Measurements from ENCODE around the gene PRF1.

GRCh38 chr10:70584366-70584765, 18.2 kb downstream of the PRF1 start:
- TF ChIP-seq, protein P1, sequence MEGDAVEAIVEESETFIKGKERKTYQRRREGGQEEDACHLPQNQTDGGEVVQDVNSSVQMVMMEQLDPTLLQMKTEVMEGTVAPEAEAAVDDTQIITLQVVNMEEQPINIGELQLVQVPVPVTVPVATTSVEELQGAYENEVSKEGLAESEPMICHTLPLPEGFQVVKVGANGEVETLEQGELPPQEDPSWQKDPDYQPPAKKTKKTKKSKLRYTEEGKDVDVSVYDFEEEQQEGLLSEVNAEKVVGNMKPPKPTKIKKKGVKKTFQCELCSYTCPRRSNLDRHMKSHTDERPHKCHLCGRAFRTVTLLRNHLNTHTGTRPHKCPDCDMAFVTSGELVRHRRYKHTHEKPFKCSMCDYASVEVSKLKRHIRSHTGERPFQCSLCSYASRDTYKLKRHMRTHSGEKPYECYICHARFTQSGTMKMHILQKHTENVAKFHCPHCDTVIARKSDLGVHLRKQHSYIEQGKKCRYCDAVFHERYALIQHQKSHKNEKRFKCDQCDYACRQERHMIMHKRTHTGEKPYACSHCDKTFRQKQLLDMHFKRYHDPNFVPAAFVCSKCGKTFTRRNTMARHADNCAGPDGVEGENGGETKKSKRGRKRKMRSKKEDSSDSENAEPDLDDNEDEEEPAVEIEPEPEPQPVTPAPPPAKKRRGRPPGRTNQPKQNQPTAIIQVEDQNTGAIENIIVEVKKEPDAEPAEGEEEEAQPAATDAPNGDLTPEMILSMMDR (conservative IDR thresholded peaks at IDR 0.05 in 1 of 2, IDR thresholded peaks at IDR 0.05 in 1 of 2; ENCODE audit: low read depth in 1 of 2, low read length in 2 of 2) = no peak
- no peak for TF ChIP-seq EZH2 (IDR thresholded peaks at IDR 0.05; ENCODE audit: low read length, missing control alignments)
